ENCODE data around the gene PTGES2. TPM values are rescaled to one million over a fixed set of nuclear protein-coding genes. Genes with fewer than 3 reads are reported as not detected.

The PTGES2 gene
- total RNA-seq, 2 donors from 2014 or later: 73.5 to 84.5 TPM

DNA sequence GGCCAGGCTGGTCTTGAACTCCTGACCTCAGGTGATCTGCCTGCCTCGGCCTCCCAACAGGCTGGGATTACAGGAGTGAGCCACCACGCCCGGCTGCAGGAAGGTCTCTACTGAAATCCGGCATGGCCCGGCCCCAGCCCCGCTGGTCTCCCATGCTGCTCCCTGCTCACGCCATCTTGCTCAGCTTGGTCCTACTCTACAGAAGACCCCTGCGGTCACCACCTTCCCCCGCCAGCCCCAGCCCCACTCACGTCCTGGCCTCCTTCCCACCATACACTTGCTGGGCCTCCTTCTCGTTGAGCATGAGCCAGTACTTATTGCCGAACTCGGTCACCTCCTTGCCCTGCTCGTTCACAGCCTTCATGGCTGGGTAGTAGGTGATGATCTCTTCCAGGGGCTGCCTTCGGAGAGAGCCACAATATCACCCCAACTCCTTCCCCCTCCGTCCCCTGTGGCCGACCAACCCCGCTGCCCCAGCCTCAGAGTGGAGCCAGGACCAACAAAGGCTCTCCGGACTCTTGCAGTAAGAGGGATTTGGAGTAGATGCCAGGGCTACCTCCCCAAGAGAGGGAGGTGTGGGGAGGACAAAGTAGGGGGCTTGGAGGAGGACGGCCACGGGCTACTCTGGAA, 4.0 kb downstream of the PTGES2 start:
- H3K36me3 Mint-ChIP-seq (ENCODE audit: low read depth): peaks cover 21% of the 10 kb centered on the region
- no peak overlapping the region for H3K4me3 Mint-ChIP-seq
- no peak for DNase-seq

DNA sequence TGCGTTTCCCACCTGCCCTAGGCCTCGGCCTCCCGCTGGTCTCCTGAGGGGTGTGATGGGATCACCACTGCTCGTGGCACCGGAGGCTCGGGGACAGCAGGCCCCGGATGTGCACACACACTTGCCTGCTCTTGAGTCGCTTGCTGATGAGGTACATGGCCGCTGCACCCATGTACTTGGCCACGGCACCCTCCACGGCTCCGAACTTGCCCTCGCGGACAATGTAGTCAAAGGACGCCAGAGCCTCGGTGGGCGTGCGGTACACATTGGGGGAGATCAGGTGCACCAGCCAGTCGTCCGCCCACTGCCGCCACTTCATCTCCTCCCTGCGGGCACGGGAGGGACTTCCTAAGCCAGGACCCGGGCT, 4.7 kb downstream of the PTGES2 start:
- Mint-ChIP-seq H3K27ac (no peak overlapping the region), H3K4me3 (no peak overlapping the region), H3K36me3 (ENCODE audit: low read depth) (peaks cover 21% of the 10 kb centered on the region), H3K27me3 (ENCODE audit: insufficient read depth) (no peaks in the 10 kb centered on the region), H3K9me3 (no peaks in the 10 kb centered on the region), H3K4me1 (peaks cover 7% of the 10 kb centered on the region)
- H3K27me3 ChIP-seq (ENCODE audit: control insufficient read depth, insufficient read depth, low read length, poor library complexity, severe bottlenecking): no peaks in the 10 kb centered on the region
- H3K36me3 ChIP-seq (ENCODE audit: control insufficient read depth, insufficient read depth, low read length): peaks cover 21% of the 10 kb centered on the region
- no peak overlapping the region for H3K4me3 ChIP-seq (ENCODE audit: low read length)
- no peak overlapping the region for H3K27ac ChIP-seq (ENCODE audit: low read depth, low read length)
- no peaks in the 10 kb centered on the region for H3K4me1 ChIP-seq (ENCODE audit: control insufficient read depth, insufficient read depth, low read length)
- TF ChIP-seq, protein P1, sequence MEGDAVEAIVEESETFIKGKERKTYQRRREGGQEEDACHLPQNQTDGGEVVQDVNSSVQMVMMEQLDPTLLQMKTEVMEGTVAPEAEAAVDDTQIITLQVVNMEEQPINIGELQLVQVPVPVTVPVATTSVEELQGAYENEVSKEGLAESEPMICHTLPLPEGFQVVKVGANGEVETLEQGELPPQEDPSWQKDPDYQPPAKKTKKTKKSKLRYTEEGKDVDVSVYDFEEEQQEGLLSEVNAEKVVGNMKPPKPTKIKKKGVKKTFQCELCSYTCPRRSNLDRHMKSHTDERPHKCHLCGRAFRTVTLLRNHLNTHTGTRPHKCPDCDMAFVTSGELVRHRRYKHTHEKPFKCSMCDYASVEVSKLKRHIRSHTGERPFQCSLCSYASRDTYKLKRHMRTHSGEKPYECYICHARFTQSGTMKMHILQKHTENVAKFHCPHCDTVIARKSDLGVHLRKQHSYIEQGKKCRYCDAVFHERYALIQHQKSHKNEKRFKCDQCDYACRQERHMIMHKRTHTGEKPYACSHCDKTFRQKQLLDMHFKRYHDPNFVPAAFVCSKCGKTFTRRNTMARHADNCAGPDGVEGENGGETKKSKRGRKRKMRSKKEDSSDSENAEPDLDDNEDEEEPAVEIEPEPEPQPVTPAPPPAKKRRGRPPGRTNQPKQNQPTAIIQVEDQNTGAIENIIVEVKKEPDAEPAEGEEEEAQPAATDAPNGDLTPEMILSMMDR (conservative IDR thresholded peaks at IDR 0.05): no peak
- DNase-seq: no peak
- no peaks in the 10 kb centered on the region for H3K9me3 ChIP-seq (ENCODE audit: control insufficient read depth, low read length)
- no peak overlapping the region for H3K9ac ChIP-seq (ENCODE audit: extremely low read depth, low read length, poor library complexity, severe bottlenecking)
- 95% methylated on average over 23 to 24 of the region's 24 CpGs for WGBS, 2 experiments (ENCODE audit: insufficient coverage in 1 of 2, insufficient read length in 1 of 2)

More for the DNA sequence above, 4.0 kb downstream of the PTGES2 start:
- no peak overlapping the region for H3K27ac Mint-ChIP-seq
- no peak overlapping the region for H3K4me3 ChIP-seq (ENCODE audit: low read length)
- WGBS, 2 experiments (ENCODE audit: insufficient coverage in 1 of 2, insufficient read length in 1 of 2): 94 to 95% methylated on average over 9 to 21 of the region's 21 CpGs
- peaks cover 4% of the 10 kb centered on the region for H3K27me3 Mint-ChIP-seq (ENCODE audit: insufficient read depth)
- TF ChIP-seq, protein P1 (conservative IDR thresholded peaks at IDR 0.05): no peak
- H3K27me3 ChIP-seq (ENCODE audit: control insufficient read depth, insufficient read depth, low read length, poor library complexity, severe bottlenecking): no peaks in the 10 kb centered on the region
- no peaks in the 10 kb centered on the region for H3K9me3 ChIP-seq (ENCODE audit: control insufficient read depth, low read length)
- H3K36me3 ChIP-seq (ENCODE audit: control insufficient read depth, insufficient read depth, low read length): peaks cover 21% of the 10 kb centered on the region
- no peaks in the 10 kb centered on the region for H3K4me1 ChIP-seq (ENCODE audit: control insufficient read depth, insufficient read depth, low read length)
- H3K4me1 Mint-ChIP-seq: peaks cover 7% of the 10 kb centered on the region
- H3K9me3 Mint-ChIP-seq: peaks cover 2% of the 10 kb centered on the region
- H3K9ac ChIP-seq (ENCODE audit: extremely low read depth, low read length, poor library complexity, severe bottlenecking): no peak overlapping the region
- H3K27ac ChIP-seq (ENCODE audit: low read depth, low read length): no peak overlapping the region

DNA sequence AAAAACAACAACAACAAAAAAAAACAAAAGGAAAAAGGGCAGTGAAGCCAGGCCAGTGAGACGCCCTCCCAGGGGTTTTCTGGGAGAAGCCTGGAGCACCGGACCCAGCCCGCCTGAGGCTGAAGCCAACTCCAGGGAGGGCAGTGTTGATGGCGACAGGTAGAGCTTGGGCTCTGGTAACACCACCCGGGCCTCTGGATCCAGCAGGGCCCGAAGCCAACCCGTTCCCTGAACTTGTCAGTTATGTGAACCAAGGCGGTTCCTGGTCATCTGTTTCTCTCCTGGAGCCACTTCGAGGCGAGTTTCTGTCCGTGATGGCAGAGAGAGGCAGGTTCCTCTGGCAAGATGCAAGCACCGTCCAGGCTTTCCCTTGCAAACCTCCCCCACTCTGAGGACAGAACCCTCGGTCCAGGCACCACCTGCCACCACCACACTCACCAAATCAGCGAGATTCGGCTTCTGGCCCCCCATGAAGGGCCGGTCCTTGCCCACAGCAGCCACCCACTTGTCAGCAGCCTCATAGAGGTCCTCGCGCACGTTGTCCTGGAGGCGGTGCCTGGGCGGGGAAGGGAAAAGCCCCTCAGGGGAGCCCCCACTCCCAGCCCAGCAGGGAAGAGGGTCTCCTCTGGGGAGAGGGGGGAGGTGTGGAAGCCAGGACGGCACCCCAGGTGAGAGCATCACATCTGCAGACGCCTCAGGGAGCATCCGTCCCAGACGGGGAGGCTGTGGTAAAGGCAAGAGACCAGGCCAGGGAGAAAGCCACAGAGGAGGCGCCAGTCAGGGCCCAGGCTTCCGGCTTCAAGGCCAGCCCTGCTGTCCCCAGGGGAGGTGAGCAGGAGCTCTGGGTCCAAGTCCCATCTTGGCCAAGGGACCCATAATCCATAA, 5.4 kb downstream of the PTGES2 start:
- H3K27me3 ChIP-seq (ENCODE audit: control insufficient read depth, insufficient read depth, low read length, poor library complexity, severe bottlenecking): no peaks in the 10 kb centered on the region
- no peaks in the 10 kb centered on the region for H3K4me1 ChIP-seq (ENCODE audit: control insufficient read depth, insufficient read depth, low read length)
- H3K4me3 ChIP-seq (ENCODE audit: low read length): no peak overlapping the region
- no peaks in the 10 kb centered on the region for H3K9me3 ChIP-seq (ENCODE audit: control insufficient read depth, low read length)
- Mint-ChIP-seq H3K4me3 (no peak overlapping the region), H3K27ac (no peak overlapping the region), H3K9me3 (no peaks in the 10 kb centered on the region), H3K4me1 (peaks cover 7% of the 10 kb centered on the region), H3K36me3 (ENCODE audit: low read depth) (peaks cover 21% of the 10 kb centered on the region), H3K27me3 (ENCODE audit: insufficient read depth) (no peaks in the 10 kb centered on the region)
- TF ChIP-seq, protein P1 (conservative IDR thresholded peaks at IDR 0.05): no peak
- peak; percentile 36 for DNase-seq
- no peak overlapping the region for H3K27ac ChIP-seq (ENCODE audit: low read depth, low read length)
- peaks cover 21% of the 10 kb centered on the region for H3K36me3 ChIP-seq (ENCODE audit: control insufficient read depth, insufficient read depth, low read length)
- no peak overlapping the region for H3K9ac ChIP-seq (ENCODE audit: extremely low read depth, low read length, poor library complexity, severe bottlenecking)
- 92 to 93% methylated on average over 18 to 27 of the region's 27 CpGs for WGBS, 2 experiments (ENCODE audit: insufficient coverage in 1 of 2, insufficient read length in 1 of 2)

All from endodermal cell (in vitro differentiated cells).